ENCODE measurements around the gene LCE2A.
"Not testable (repeated sequence)": the region's sequence is repeated elsewhere in the genome, so short reads cannot be mapped to it uniquely, and the experiment has no call there.

LCE2A gene

GRCh38 chr1:152697701-152698600 is at the start of gene LCE2A:
Gene LCE2A, plus strand, starts transcription at chr1:152698345. Its CDS starts 557 bp downstream, at chr1:152698902.
- no peaks in the 10 kb centered on the region for H3K27me3 ChIP-seq (ENCODE audit: control insufficient read depth, insufficient read depth, low read length)
- no peak within 1 kb of the TSS for H3K4me3 ChIP-seq (ENCODE audit: low read length)
- H3K4me1 ChIP-seq (ENCODE audit: control insufficient read depth, insufficient read depth, low read length) = no peaks in the 10 kb centered on the region
- H3K9ac ChIP-seq (ENCODE audit: low read length) = no peak within 1 kb of the TSS
- H3K27ac ChIP-seq (ENCODE audit: low read depth, low read length) = no peak within 1 kb of the TSS
- H3K36me3 ChIP-seq (ENCODE audit: control insufficient read depth, insufficient read depth, low read length) = no peaks in the 10 kb centered on the region

- Histone ChIP-seq H3K4me1 (ENCODE audit: control insufficient read depth, insufficient read depth, low read length) (no peaks in the 10 kb centered on the region), H3K9ac (ENCODE audit: low read length) (no peak overlapping the region), H3K36me3 (ENCODE audit: control insufficient read depth, insufficient read depth, low read length) (no peaks in the 10 kb centered on the region), H3K4me3 (ENCODE audit: low read length) (no peak overlapping the region), H3K27me3 (ENCODE audit: control insufficient read depth, insufficient read depth, low read length) (no peaks in the 10 kb centered on the region), H3K27ac (ENCODE audit: low read depth, low read length) (no peak overlapping the region)
Observed at GRCh38 chr1:152654110-152654509, 44.0 kb upstream of the LCE2A start.

- H3K4me1 ChIP-seq (ENCODE audit: control insufficient read depth, insufficient read depth, low read length) = no peaks in the 10 kb centered on the region
- H3K9ac ChIP-seq (ENCODE audit: low read length) = no peak overlapping the region
- H3K27me3 ChIP-seq (ENCODE audit: control insufficient read depth, insufficient read depth, low read length) = no peaks in the 10 kb centered on the region
- no peak overlapping the region for H3K27ac ChIP-seq (ENCODE audit: low read depth, low read length)
- H3K36me3 ChIP-seq (ENCODE audit: control insufficient read depth, insufficient read depth, low read length) = no peaks in the 10 kb centered on the region
- no peak overlapping the region for H3K4me3 ChIP-seq (ENCODE audit: low read length)
Observed at GRCh38 chr1:152656459-152656858, 41.7 kb upstream of the LCE2A start.

- H3K36me3 ChIP-seq (ENCODE audit: control insufficient read depth, insufficient read depth, low read length) = no peaks in the 10 kb centered on the region
Observed at GRCh38 chr1:152657677-152658076, 40.5 kb upstream of the LCE2A start.

GRCh38 chr1:152658649-152659048 is 39.5 kb upstream of the LCE2A start:
- H3K4me1 ChIP-seq (ENCODE audit: control insufficient read depth, insufficient read depth, low read length) = no peaks in the 10 kb centered on the region
- H3K9ac ChIP-seq (ENCODE audit: low read length) = no peak overlapping the region
- H3K36me3 ChIP-seq (ENCODE audit: control insufficient read depth, insufficient read depth, low read length) = no peaks in the 10 kb centered on the region
- H3K4me3 ChIP-seq (ENCODE audit: low read length) = no peak overlapping the region
- no peak overlapping the region for H3K27ac ChIP-seq (ENCODE audit: low read depth, low read length)
- H3K27me3 ChIP-seq (ENCODE audit: control insufficient read depth, insufficient read depth, low read length) = no peaks in the 10 kb centered on the region

More at GRCh38 chr1:152657677-152658076, 40.5 kb upstream of the LCE2A start:
- Histone ChIP-seq H3K4me3 (ENCODE audit: low read length) (no peak overlapping the region), H3K4me1 (ENCODE audit: control insufficient read depth, insufficient read depth, low read length) (no peaks in the 10 kb centered on the region), H3K27ac (ENCODE audit: low read depth, low read length) (no peak overlapping the region), H3K27me3 (ENCODE audit: control insufficient read depth, insufficient read depth, low read length) (no peaks in the 10 kb centered on the region), H3K9ac (ENCODE audit: low read length) (no peak overlapping the region)

- no peak within 1 kb of the TSS for H3K27ac ChIP-seq (ENCODE audit: low read depth, low read length)
- H3K4me3 ChIP-seq (ENCODE audit: low read length) = no peak within 1 kb of the TSS
- no peak within 1 kb of the TSS for H3K9ac ChIP-seq (ENCODE audit: low read length)
- H3K36me3 ChIP-seq (ENCODE audit: control insufficient read depth, insufficient read depth, low read length) = no peaks in the 10 kb centered on the region
- H3K4me1 ChIP-seq (ENCODE audit: control insufficient read depth, insufficient read depth, low read length) = no peaks in the 10 kb centered on the region
- no peaks in the 10 kb centered on the region for H3K27me3 ChIP-seq (ENCODE audit: control insufficient read depth, insufficient read depth, low read length)
Observed at GRCh38 chr1:152663098-152663497, 35.0 kb upstream of the LCE2A start, which contains the start of gene LCE2D. Gene LCE2D, plus strand, starts transcription at chr1:152663380. Its CDS starts 726 bp downstream, at chr1:152664106.

GRCh38 chr1:152666171-152666570 is 32.0 kb upstream of the LCE2A start:
- H3K36me3 ChIP-seq (ENCODE audit: control insufficient read depth, insufficient read depth, low read length); H3K27me3 ChIP-seq (ENCODE audit: control insufficient read depth, insufficient read depth, low read length); H3K9ac ChIP-seq (ENCODE audit: low read length); H3K4me3 ChIP-seq (ENCODE audit: low read length); H3K27ac ChIP-seq (ENCODE audit: low read depth, low read length); H3K4me1 ChIP-seq (ENCODE audit: control insufficient read depth, insufficient read depth, low read length): not testable (repeated sequence)

- no peak overlapping the region for H3K9ac ChIP-seq (ENCODE audit: low read length)
- H3K4me3 ChIP-seq (ENCODE audit: low read length) = no peak overlapping the region
- H3K27ac ChIP-seq (ENCODE audit: low read depth, low read length) = no peak overlapping the region
- H3K27me3 ChIP-seq (ENCODE audit: control insufficient read depth, insufficient read depth, low read length) = no peaks in the 10 kb centered on the region
- no peaks in the 10 kb centered on the region for H3K4me1 ChIP-seq (ENCODE audit: control insufficient read depth, insufficient read depth, low read length)
- H3K36me3 ChIP-seq (ENCODE audit: control insufficient read depth, insufficient read depth, low read length) = no peaks in the 10 kb centered on the region
Observed at GRCh38 chr1:152667648-152668047, 30.5 kb upstream of the LCE2A start.

GRCh38 chr1:152673016-152673415 is 25.1 kb upstream of the LCE2A start:
- Histone ChIP-seq H3K27me3 (ENCODE audit: control insufficient read depth, insufficient read depth, low read length) (peaks cover 2% of the 10 kb centered on the region), H3K4me1 (ENCODE audit: control insufficient read depth, insufficient read depth, low read length) (no peaks in the 10 kb centered on the region), H3K36me3 (ENCODE audit: control insufficient read depth, insufficient read depth, low read length) (no peaks in the 10 kb centered on the region), H3K27ac (ENCODE audit: low read depth, low read length) (no peak overlapping the region), H3K9ac (ENCODE audit: low read length) (no peak overlapping the region), H3K4me3 (ENCODE audit: low read length) (no peak overlapping the region)

GRCh38 chr1:152674983-152675382 is 23.2 kb upstream of the LCE2A start, which contains the start of gene LCE2C:
Gene LCE2C, plus strand, starts transcription at chr1:152675279. Its CDS starts 737 bp downstream, at chr1:152676016.
- not testable (repeated sequence) for H3K9ac ChIP-seq (ENCODE audit: low read length); H3K4me1 ChIP-seq (ENCODE audit: control insufficient read depth, insufficient read depth, low read length); H3K27me3 ChIP-seq (ENCODE audit: control insufficient read depth, insufficient read depth, low read length); H3K36me3 ChIP-seq (ENCODE audit: control insufficient read depth, insufficient read depth, low read length); H3K27ac ChIP-seq (ENCODE audit: low read depth, low read length); H3K4me3 ChIP-seq (ENCODE audit: low read length)

GRCh38 chr1:152679459-152679858 is 18.7 kb upstream of the LCE2A start:
- no peak overlapping the region for H3K4me3 ChIP-seq (ENCODE audit: low read length)
- H3K36me3 ChIP-seq (ENCODE audit: control insufficient read depth, insufficient read depth, low read length) = no peaks in the 10 kb centered on the region
- H3K4me1 ChIP-seq (ENCODE audit: control insufficient read depth, insufficient read depth, low read length) = no peaks in the 10 kb centered on the region
- no peak overlapping the region for H3K27ac ChIP-seq (ENCODE audit: low read depth, low read length)
- no peak overlapping the region for H3K9ac ChIP-seq (ENCODE audit: low read length)
- H3K27me3 ChIP-seq (ENCODE audit: control insufficient read depth, insufficient read depth, low read length) = no peaks in the 10 kb centered on the region

GRCh38 chr1:152681616-152682015 is 16.5 kb upstream of the LCE2A start:
- no peak overlapping the region for H3K9ac ChIP-seq (ENCODE audit: low read length)
- no peaks in the 10 kb centered on the region for H3K27me3 ChIP-seq (ENCODE audit: control insufficient read depth, insufficient read depth, low read length)
- no peaks in the 10 kb centered on the region for H3K36me3 ChIP-seq (ENCODE audit: control insufficient read depth, insufficient read depth, low read length)
- H3K27ac ChIP-seq (ENCODE audit: low read depth, low read length) = no peak overlapping the region
- H3K4me3 ChIP-seq (ENCODE audit: low read length) = no peak overlapping the region
- H3K4me1 ChIP-seq (ENCODE audit: control insufficient read depth, insufficient read depth, low read length) = no peaks in the 10 kb centered on the region

GRCh38 chr1:152683846-152684245 is 14.3 kb upstream of the LCE2A start:
- H3K4me3 ChIP-seq (ENCODE audit: low read length) = no peak overlapping the region
- no peak overlapping the region for H3K27ac ChIP-seq (ENCODE audit: low read depth, low read length)
- no peaks in the 10 kb centered on the region for H3K36me3 ChIP-seq (ENCODE audit: control insufficient read depth, insufficient read depth, low read length)
- H3K27me3 ChIP-seq (ENCODE audit: control insufficient read depth, insufficient read depth, low read length) = no peaks in the 10 kb centered on the region
- H3K4me1 ChIP-seq (ENCODE audit: control insufficient read depth, insufficient read depth, low read length) = no peaks in the 10 kb centered on the region
- no peak overlapping the region for H3K9ac ChIP-seq (ENCODE audit: low read length)
